ENCODE results near the gene AJM1.

Gene AJM1

GRCh38 chr9:136860529-136860928 lies 18.3 kb downstream of the AJM1 start:
- peaks cover 43% of the 10 kb centered on the region for H3K36me3 ChIP-seq

GRCh38 chr9:136860933-136861873 lies 18.9 kb downstream of the AJM1 start:
- no peaks in the 10 kb centered on the region for H3K27me3 ChIP-seq
- H3K36me3 ChIP-seq, result peaks cover 43% of the 10 kb centered on the region
- TF ChIP-seq CTCF (IDR thresholded peaks at IDR 0.05), result no peak
- peaks cover 9 to 15% of the 10 kb centered on the region in 2 experiments for H3K4me1 ChIP-seq (ENCODE audit: control insufficient read depth in 1 of 2, insufficient read depth in 1 of 2, low read depth in 1 of 2, low read length in 1 of 2)
- no peaks in the 10 kb centered on the region for H3K9me3 ChIP-seq
- H3K27ac ChIP-seq, result no peak overlapping the region
- H3K4me3 ChIP-seq (ENCODE audit: low read depth in 1 of 2, low read length in 1 of 2), result no peak overlapping the region

More at GRCh38 chr9:136860529-136860928, 18.3 kb downstream of the AJM1 start:
- peaks cover 8 to 10% of the 10 kb centered on the region in 2 experiments for H3K4me1 ChIP-seq (ENCODE audit: control insufficient read depth in 1 of 2, insufficient read depth in 1 of 2, low read depth in 1 of 2, low read length in 1 of 2)
- H3K27me3 ChIP-seq, result no peaks in the 10 kb centered on the region
- H3K4me3 ChIP-seq (ENCODE audit: low read depth in 1 of 2, low read length in 1 of 2), result no peak overlapping the region
- no peaks in the 10 kb centered on the region for H3K9me3 ChIP-seq
- no peak overlapping the region for H3K27ac ChIP-seq
- TF ChIP-seq CTCF (IDR thresholded peaks at IDR 0.05), result no peak

GRCh38 chr9:136861874-136862457 lies 19.7 kb downstream of the AJM1 start:
- peaks cover 12 to 15% of the 10 kb centered on the region in 2 experiments for H3K4me1 ChIP-seq (ENCODE audit: control insufficient read depth in 1 of 2, insufficient read depth in 1 of 2, low read depth in 1 of 2, low read length in 1 of 2)

GRCh38 chr9:136862849-136863622 lies 20.8 kb downstream of the AJM1 start:
- TF ChIP-seq CTCF (IDR thresholded peaks at IDR 0.05), result no peak
- Histone ChIP-seq H3K4me3 (ENCODE audit: low read depth in 1 of 2, low read length in 1 of 2) (no peak overlapping the region), H3K36me3 (peaks cover 43% of the 10 kb centered on the region), H3K9me3 (no peaks in the 10 kb centered on the region), H3K27me3 (no peaks in the 10 kb centered on the region), H3K27ac (no peak overlapping the region), H3K4me1 (ENCODE audit: control insufficient read depth in 1 of 2, insufficient read depth in 1 of 2, low read depth in 1 of 2, low read length in 1 of 2) (peaks cover 13 to 15% of the 10 kb centered on the region in 2 experiments)

More at GRCh38 chr9:136861874-136862457, 19.7 kb downstream of the AJM1 start:
- Histone ChIP-seq H3K27ac (no peak overlapping the region), H3K9me3 (no peaks in the 10 kb centered on the region), H3K27me3 (no peaks in the 10 kb centered on the region), H3K36me3 (peaks cover 43% of the 10 kb centered on the region), H3K4me3 (ENCODE audit: low read depth in 1 of 2, low read length in 1 of 2) (no peak overlapping the region)
- no peak for TF ChIP-seq CTCF (IDR thresholded peaks at IDR 0.05)

GRCh38 chr9:136863623-136864273 lies 21.5 kb downstream of the AJM1 start:
- no peak overlapping the region for H3K27ac ChIP-seq
- H3K9me3 ChIP-seq, result no peaks in the 10 kb centered on the region
- H3K4me1 ChIP-seq (ENCODE audit: control insufficient read depth in 1 of 2, insufficient read depth in 1 of 2, low read depth in 1 of 2, low read length in 1 of 2), result peaks cover 13 to 15% of the 10 kb centered on the region in 2 experiments
- no peaks in the 10 kb centered on the region for H3K27me3 ChIP-seq
- TF ChIP-seq CTCF (IDR thresholded peaks at IDR 0.05), result no peak
- peaks cover 43% of the 10 kb centered on the region for H3K36me3 ChIP-seq
- no peak overlapping the region for H3K4me3 ChIP-seq (ENCODE audit: low read depth in 1 of 2, low read length in 1 of 2)
